HepG2 (cell line): ENCODE measurements around the gene GLYATL3. TPM values are rescaled to one million over a fixed set of nuclear protein-coding genes. Genes with fewer than 3 reads are reported as not detected.

Experiments used
- CBX5 ChIP-seq: sonication (generic); formaldehyde crosslinking; IDR thresholded peaks from 2 replicates; pipeline ENCODE4 v1.4.0; 2020; ENCODE audit warnings: missing genetic modification reagents, borderline replicate concordance
- CCDC6 ChIP-seq: sonication (generic); formaldehyde crosslinking; IDR thresholded peaks from 2 replicates; pipeline ENCODE4 v1.8.1; 2022; ENCODE audit warnings: mild to moderate bottlenecking, missing genetic modification reagents, moderate library complexity
- DRAP1 ChIP-seq: IDR thresholded peaks from 2 replicates; pipeline ENCODE4 v1.6.1; 2016; ENCODE audit warnings: missing genetic modification reagents, missing compliant biosample characterization
- EP300 ChIP-seq, 3 experiments: sonication (generic) in 1 of 3; formaldehyde crosslinking in 1 of 3; IDR thresholded peaks; 2 replicates each; pipeline versions ENCODE4 v1.5.1 to v1.6.1; 2011 to 2020; ENCODE audit warnings: low read depth in 2 of 3, low read length in 2 of 3, borderline replicate concordance in 1 of 3, improper control_type of control experiment in 1 of 3, mild to moderate bottlenecking in 1 of 3, missing genetic modification reagents in 1 of 3, moderate library complexity in 1 of 3
- ESRRA ChIP-seq: sonication (generic); formaldehyde crosslinking; IDR thresholded peaks from 2 replicates; pipeline ENCODE4 v1.5.1; 2020; ENCODE audit warnings: mild to moderate bottlenecking, low read depth, missing genetic modification reagents
- ETV6 ChIP-seq: sonication (generic); formaldehyde crosslinking; conservative IDR thresholded peaks from 2 replicates; pipeline ENCODE4 v1.4.0; 2020; ENCODE audit warnings: missing genetic modification reagents
- KMT2A ChIP-seq: sonication (generic); formaldehyde crosslinking; IDR thresholded peaks from 2 replicates; pipeline ENCODE4 v1.4.0; 2020; ENCODE audit warnings: missing genetic modification reagents
- PAWR ChIP-seq: sonication (generic); formaldehyde crosslinking; IDR thresholded peaks from 2 replicates; pipeline ENCODE4 v1.4.0; 2020; ENCODE audit warnings: missing genetic modification reagents, mild to moderate bottlenecking, borderline replicate concordance
- RARG ChIP-seq: sonication (generic); formaldehyde crosslinking; IDR thresholded peaks from 2 replicates; pipeline ENCODE4 v1.4.0; 2020; ENCODE audit warnings: low read depth, mild to moderate bottlenecking, missing genetic modification reagents
- polyA plus RNA-seq, 8 experiments: library from polyadenylated mRNA; depleted of rRNA in 3 of 8; stranded (reverse) in 7 of 8; unstranded in 1 of 8; fragments of >200 nt; fragmentation: Illumina TruSeq in 4 of 8; extraction: Trizol in 4 of 8; gene quantifications; 2 replicates each; pipeline versions ENCODE4 v1.2.1 to v1.2.3, GENCODE V29; 2011 to 2016; ENCODE audit warnings: low read depth in 4 of 8, missing spikeins in 1 of 8, mixed read lengths in 1 of 8; ENCODE audit not compliant: insufficient read depth in 1 of 8
- total RNA-seq, 5 experiments: library from RNA; depleted of rRNA; stranded (reverse); fragments of >200 nt; fragmentation: Illumina TruSeq; extraction: Trizol; gene quantifications; 2 replicates each; pipeline ENCODE4 v1.2.3, GENCODE V29; 2016; ENCODE audit warnings: low read depth in 1 of 5
- TF ChIP-seq, protein P1 (sequence below): sonication (generic); formaldehyde crosslinking; IDR thresholded peaks from 2 replicates; pipeline ENCODE4 v1.4.0; 2020; ENCODE audit warnings: mild to moderate bottlenecking, low read depth, missing genetic modification reagents
- TF ChIP-seq, protein P2 (sequence below): sonication (generic); formaldehyde crosslinking; IDR thresholded peaks from 2 replicates; pipeline ENCODE4 v1.8.0; 2022; ENCODE audit warnings: mild to moderate bottlenecking, missing genetic modification reagents
- TF ChIP-seq, protein P3 (sequence below): sonication (generic); formaldehyde crosslinking; IDR thresholded peaks from 2 replicates; pipeline ENCODE4 v1.5.0; 2020; ENCODE audit warnings: mild to moderate bottlenecking, missing genetic modification reagents, moderate library complexity
- TF ChIP-seq, protein P4 (sequence below): sonication (generic); formaldehyde crosslinking; IDR thresholded peaks from one replicate; pipeline ENCODE4 v1.5.1; 2020; ENCODE audit warnings: mild to moderate bottlenecking, missing genetic modification reagents; ENCODE audit errors: not compliant biosample characterization

Gene GLYATL3
- total and polyA plus RNA-seq, 2 of the 13 experiments (the other 11 are each of a cell fraction or from before 2014, with no cell fraction given): 0.05 TPM; not detected in 1

- TF ChIP-seq, protein P1, sequence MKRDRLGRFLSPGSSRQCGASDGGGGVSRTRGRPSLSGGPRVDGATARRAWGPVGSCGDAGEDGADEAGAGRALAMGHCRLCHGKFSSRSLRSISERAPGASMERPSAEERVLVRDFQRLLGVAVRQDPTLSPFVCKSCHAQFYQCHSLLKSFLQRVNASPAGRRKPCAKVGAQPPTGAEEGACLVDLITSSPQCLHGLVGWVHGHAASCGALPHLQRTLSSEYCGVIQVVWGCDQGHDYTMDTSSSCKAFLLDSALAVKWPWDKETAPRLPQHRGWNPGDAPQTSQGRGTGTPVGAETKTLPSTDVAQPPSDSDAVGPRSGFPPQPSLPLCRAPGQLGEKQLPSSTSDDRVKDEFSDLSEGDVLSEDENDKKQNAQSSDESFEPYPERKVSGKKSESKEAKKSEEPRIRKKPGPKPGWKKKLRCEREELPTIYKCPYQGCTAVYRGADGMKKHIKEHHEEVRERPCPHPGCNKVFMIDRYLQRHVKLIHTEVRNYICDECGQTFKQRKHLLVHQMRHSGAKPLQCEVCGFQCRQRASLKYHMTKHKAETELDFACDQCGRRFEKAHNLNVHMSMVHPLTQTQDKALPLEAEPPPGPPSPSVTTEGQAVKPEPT: peak; percentile 81; the same call in 1 of the 2 replicates
- no peak for TF ChIP-seq PAWR (CRISPR knock-in tag)
- peak; percentile 86 for TF ChIP-seq DRAP1 (CRISPR knock-in tag)
- peak; percentile 78 for TF ChIP-seq ESRRA (CRISPR knock-in tag)
- peak; percentile 82; the same call in 1 of the 2 replicates for TF ChIP-seq CBX5 (CRISPR knock-in tag)
- peak; percentile 72; the same call in 1 of the 2 replicates for TF ChIP-seq ETV6
- TF ChIP-seq CCDC6 (CRISPR knock-in tag): peak; percentile 25; the same call in 1 of the 2 replicates
- TF ChIP-seq, protein P2, sequence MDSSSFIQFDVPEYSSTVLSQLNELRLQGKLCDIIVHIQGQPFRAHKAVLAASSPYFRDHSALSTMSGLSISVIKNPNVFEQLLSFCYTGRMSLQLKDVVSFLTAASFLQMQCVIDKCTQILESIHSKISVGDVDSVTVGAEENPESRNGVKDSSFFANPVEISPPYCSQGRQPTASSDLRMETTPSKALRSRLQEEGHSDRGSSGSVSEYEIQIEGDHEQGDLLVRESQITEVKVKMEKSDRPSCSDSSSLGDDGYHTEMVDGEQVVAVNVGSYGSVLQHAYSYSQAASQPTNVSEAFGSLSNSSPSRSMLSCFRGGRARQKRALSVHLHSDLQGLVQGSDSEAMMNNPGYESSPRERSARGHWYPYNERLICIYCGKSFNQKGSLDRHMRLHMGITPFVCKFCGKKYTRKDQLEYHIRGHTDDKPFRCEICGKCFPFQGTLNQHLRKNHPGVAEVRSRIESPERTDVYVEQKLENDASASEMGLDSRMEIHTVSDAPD (CRISPR knock-in tag): peak; percentile 65; the same call in 1 of the 2 replicates
- TF ChIP-seq, protein P3, sequence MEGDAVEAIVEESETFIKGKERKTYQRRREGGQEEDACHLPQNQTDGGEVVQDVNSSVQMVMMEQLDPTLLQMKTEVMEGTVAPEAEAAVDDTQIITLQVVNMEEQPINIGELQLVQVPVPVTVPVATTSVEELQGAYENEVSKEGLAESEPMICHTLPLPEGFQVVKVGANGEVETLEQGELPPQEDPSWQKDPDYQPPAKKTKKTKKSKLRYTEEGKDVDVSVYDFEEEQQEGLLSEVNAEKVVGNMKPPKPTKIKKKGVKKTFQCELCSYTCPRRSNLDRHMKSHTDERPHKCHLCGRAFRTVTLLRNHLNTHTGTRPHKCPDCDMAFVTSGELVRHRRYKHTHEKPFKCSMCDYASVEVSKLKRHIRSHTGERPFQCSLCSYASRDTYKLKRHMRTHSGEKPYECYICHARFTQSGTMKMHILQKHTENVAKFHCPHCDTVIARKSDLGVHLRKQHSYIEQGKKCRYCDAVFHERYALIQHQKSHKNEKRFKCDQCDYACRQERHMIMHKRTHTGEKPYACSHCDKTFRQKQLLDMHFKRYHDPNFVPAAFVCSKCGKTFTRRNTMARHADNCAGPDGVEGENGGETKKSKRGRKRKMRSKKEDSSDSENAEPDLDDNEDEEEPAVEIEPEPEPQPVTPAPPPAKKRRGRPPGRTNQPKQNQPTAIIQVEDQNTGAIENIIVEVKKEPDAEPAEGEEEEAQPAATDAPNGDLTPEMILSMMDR (CRISPR knock-in tag): peak; percentile 46
- TF ChIP-seq KMT2A: peak; percentile 99; the same call in 1 of the 2 replicates
- TF ChIP-seq EP300 (IDR thresholded peaks at IDR 0.05; ENCODE audit: low read depth in 2 of 2, low read length in 2 of 2): peak; percentile 72 to 92
- peak; percentile 45 for TF ChIP-seq EP300 (CRISPR knock-in tag; IDR thresholded peaks at IDR 0.05; ENCODE audit: borderline replicate concordance)
- TF ChIP-seq RARG (CRISPR knock-in tag): peak; percentile 87; the same call in 1 of the 2 replicates
- TF ChIP-seq, protein P4, sequence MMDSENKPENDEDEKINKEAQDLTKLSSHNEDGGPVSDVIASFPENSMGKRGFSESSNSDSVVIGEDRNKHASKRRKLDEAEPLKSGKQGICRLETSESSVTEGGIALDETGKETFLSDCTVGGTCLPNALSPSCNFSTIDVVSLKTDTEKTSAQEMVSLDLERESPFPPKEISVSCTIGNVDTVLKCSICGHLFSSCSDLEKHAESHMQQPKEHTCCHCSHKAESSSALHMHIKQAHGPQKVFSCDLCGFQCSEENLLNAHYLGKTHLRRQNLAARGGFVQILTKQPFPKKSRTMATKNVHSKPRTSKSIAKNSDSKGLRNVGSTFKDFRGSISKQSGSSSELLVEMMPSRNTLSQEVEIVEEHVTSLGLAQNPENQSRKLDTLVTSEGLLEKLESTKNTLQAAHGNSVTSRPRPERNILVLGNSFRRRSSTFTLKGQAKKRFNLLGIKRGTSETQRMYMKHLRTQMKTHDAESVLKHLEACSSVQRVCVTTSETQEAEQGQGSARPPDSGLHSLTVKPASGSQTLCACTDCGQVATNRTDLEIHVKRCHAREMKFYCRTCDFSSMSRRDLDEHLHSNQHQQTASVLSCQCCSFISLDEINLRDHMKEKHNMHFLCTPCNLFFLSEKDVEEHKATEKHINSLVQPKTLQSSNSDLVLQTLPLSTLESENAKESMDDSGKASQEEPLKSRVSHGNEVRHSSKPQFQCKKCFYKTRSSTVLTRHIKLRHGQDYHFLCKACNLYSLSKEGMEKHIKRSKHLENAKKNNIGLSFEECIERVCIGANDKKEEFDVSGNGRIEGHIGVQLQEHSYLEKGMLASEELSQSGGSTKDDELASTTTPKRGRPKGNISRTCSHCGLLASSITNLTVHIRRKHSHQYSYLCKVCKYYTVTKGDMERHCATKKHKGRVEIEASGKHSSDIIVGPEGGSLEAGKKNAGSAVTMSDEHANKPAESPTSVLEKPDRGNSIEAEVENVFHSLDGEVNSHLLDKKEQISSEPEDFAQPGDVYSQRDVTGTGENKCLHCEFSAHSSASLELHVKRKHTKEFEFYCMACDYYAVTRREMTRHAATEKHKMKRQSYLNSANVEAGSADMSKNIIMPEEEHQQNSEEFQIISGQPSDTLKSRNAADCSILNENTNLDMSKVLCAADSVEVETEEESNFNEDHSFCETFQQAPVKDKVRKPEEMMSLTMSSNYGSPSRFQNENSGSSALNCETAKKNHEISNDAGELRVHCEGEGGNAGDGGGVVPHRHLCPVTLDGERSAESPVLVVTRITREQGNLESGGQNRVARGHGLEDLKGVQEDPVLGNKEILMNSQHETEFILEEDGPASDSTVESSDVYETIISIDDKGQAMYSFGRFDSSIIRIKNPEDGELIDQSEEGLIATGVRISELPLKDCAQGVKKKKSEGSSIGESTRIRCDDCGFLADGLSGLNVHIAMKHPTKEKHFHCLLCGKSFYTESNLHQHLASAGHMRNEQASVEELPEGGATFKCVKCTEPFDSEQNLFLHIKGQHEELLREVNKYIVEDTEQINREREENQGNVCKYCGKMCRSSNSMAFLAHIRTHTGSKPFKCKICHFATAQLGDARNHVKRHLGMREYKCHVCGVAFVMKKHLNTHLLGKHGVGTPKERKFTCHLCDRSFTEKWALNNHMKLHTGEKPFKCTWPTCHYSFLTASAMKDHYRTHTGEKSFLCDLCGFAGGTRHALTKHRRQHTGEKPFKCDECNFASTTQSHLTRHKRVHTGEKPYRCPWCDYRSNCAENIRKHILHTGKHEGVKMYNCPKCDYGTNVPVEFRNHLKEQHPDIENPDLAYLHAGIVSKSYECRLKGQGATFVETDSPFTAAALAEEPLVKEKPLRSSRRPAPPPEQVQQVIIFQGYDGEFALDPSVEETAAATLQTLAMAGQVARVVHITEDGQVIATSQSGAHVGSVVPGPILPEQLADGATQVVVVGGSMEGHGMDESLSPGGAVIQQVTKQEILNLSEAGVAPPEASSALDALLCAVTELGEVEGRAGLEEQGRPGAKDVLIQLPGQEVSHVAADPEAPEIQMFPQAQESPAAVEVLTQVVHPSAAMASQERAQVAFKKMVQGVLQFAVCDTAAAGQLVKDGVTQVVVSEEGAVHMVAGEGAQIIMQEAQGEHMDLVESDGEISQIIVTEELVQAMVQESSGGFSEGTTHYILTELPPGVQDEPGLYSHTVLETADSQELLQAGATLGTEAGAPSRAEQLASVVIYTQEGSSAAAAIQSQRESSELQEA (CRISPR knock-in tag): no peak
Measured at GRCh38 chr6:49462927-49463611, 36.7 kb upstream of the GLYATL3 start, which contains the start of the genes CENPQ and MMUT (continued).
